ENCODE data around the gene ATF6B. TPM values are rescaled to one million over a fixed set of nuclear protein-coding genes. Genes with fewer than 3 reads are reported as not detected.

Gene ATF6B
- total and polyA plus RNA-seq, 2 experiments from 2014 or later = 24.9 to 26.1 TPM

DNA sequence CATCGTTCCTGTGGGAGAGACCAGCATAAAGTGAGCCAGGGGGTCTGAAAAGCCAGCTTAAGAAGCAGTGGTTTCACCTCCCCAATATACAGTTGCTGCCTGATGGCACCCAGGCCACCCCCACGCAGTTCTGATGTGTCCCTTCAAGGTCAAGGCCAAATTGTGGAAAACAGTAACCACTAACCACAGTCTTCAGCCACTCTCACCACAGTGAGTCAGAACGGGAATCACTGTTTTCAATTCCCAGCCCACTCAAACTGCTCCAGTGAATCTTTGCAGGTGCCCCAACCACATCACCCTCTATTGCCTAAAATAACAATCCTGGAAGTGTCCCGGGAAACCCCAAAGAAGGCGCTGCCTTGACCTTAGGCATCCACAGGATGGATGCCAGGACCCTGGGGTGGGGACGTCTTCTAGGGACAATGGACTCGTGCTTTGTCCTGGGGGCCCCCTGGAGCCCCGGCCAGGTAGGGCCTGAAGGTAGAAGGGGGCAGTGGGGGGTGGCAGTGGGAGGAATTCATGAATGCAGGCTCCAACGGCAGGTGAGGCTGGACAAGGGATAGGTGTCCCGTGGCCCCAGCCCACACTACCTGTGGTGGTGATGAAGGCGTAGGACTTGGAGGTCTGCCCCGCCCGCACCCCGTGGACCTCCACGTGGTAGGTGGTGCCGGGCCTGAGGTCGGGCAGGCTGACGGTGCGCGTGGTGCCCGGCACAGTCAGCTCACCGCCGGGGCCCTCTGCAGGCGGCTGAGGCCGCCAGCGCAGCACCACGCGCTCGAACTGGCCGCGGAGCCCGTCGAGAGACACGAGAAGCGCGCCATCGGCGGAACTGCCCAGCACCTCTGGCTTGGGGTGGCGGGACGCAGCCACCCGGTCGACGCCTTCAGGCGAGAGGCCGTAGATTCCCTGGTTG, 41.1 kb downstream of the ATF6B start:
- Histone ChIP-seq H3K27me3 (ENCODE audit: insufficient read depth) (peaks cover 11% of the 10 kb centered on the region), H3K79me2 (replicated peaks; ENCODE audit: insufficient read depth) (no peaks in the 10 kb centered on the region), H3K4me2 (peak overlapping the region; percentile 72), H3K27ac (ENCODE audit: low read depth) (no peak overlapping the region), H3K9me2 (ENCODE audit: insufficient read depth) (no peaks in the 10 kb centered on the region), H4K20me1 (replicated peaks; ENCODE audit: insufficient read depth) (no peaks in the 10 kb centered on the region), H3K4me3 (peak overlapping the region; percentile 48; the same call in 1 of the 2 replicates), H2AFZ (peak overlapping the region; percentile 83; the same call in 1 of the 2 replicates), H3F3A (replicated peaks; ENCODE audit: low read depth) (no peaks in the 10 kb centered on the region), H3K4me1 (ENCODE audit: insufficient read depth) (peaks cover 3% of the 10 kb centered on the region; the same call in 1 of the 2 replicates), H3K36me3 (ENCODE audit: insufficient read depth) (no peaks in the 10 kb centered on the region)
- H3K9me3 Mint-ChIP-seq = no peaks in the 10 kb centered on the region; the same call in 2 of the 3 replicates
- no peak overlapping the region for H3K27ac Mint-ChIP-seq
- H3K27me3 Mint-ChIP-seq (ENCODE audit: insufficient read depth, low read depth, poor library complexity) = peaks cover 24% of the 10 kb centered on the region
- no peaks in the 10 kb centered on the region; the same call in 2 of the 3 replicates for H3K36me3 Mint-ChIP-seq (ENCODE audit: low read depth)
- DNase-seq (ENCODE audit: low spot score) (peak; percentile 82), ATAC-seq (peak; percentile 58)
- peak overlapping the region; percentile 36; the same call in 2 of the 3 replicates for H3K4me3 Mint-ChIP-seq
- peaks cover 16% of the 10 kb centered on the region for H3K4me1 Mint-ChIP-seq
- TF ChIP-seq ZNF114 (CRISPR knock-in tag; IDR thresholded peaks at IDR 0.05) (no peak), ZNF462 (CRISPR knock-in tag; IDR thresholded peaks at IDR 0.05) (no peak), CTCF (conservative IDR thresholded peaks at IDR 0.05; ENCODE audit: low read depth in 2 of 2) (peak in 1 of 2 experiments; percentile 36; a peak in 2 of 4 replicates)

All from GM23338 (cell line).